Aorta (tissue), 5 donors: ENCODE measurements around the gene SELENOP. TPM values are rescaled to one million over a fixed set of nuclear protein-coding genes. Genes with fewer than 3 reads are reported as not detected.
"Not testable (repeated sequence)": the region's sequence is repeated elsewhere in the genome, so short reads cannot be mapped to it uniquely, and the experiment has no call there.

ENCODE experiments used
- ATAC-seq: fragments of 200-7000 bp; cut with Tn5 transposase; one replicate; pipeline ENCODE4 v1.9.1; 2022; ENCODE audit warnings: moderate library complexity; ENCODE audit not compliant: low FRiP score
- DNase-seq, 2 donors: peaks; one replicate each; pipeline ENCODE4 v3.0.0-alpha.2; 2020
- H3K27ac ChIP-seq, 2 donors: one replicate each; pipeline ENCODE4 v1.5.1; 2013; ENCODE audit warnings: low read length in 2 of 2, mild to moderate bottlenecking in 2 of 2, moderate library complexity in 2 of 2, control low read depth in 1 of 2, inconsistent platforms in 1 of 2, low read depth in 1 of 2
- H3K27me3 ChIP-seq, 2 donors: one replicate each; pipeline ENCODE4 v1.6.1; 2013; ENCODE audit warnings: control low read depth in 1 of 2, low read length in 1 of 2, mild to moderate bottlenecking in 1 of 2, moderate library complexity in 1 of 2; ENCODE audit not compliant: insufficient read depth in 2 of 2, control insufficient read depth in 1 of 2
- H3K36me3 ChIP-seq, 2 donors: one replicate each; pipeline ENCODE4 v1.6.1; 2013; ENCODE audit warnings: control low read depth in 1 of 2, low read length in 1 of 2, mild to moderate bottlenecking in 1 of 2; ENCODE audit not compliant: insufficient read depth in 2 of 2, control insufficient read depth in 1 of 2
- H3K4me1 ChIP-seq, 2 donors: one replicate each; pipeline ENCODE4 v1.6.1; 2013; ENCODE audit warnings: low read length in 2 of 2, control low read depth in 1 of 2, mild to moderate bottlenecking in 1 of 2, moderate library complexity in 1 of 2; ENCODE audit not compliant: insufficient read depth in 2 of 2, control insufficient read depth in 1 of 2
- H3K4me3 ChIP-seq, 2 donors: one replicate each; pipeline ENCODE4 v1.5.1; 2013; ENCODE audit warnings: low read length in 2 of 2, control low read depth in 1 of 2, mild to moderate bottlenecking in 1 of 2
- H3K9me3 ChIP-seq: one replicate; pipeline ENCODE4 v1.6.1; 2013; ENCODE audit warnings: mild to moderate bottlenecking, low read length; ENCODE audit not compliant: control insufficient read depth
- WGBS, 2 donors: extraction: QIAGEN DNeasy Blood & Tissue Kit; methylation state at CpG; one replicate each; pipeline ENCODE4 v1.1.7; 2013; 5-methylcytosine and 5-hydroxymethylcytosine counted together
- intact Hi-C, 2 donors: fragments of 100-400 bp; cut with DNase I; formaldehyde crosslinking; loops; one replicate each; pipeline versions ENCODE4 v1.14.2 to v1.15.0; 2022
- polyA plus RNA-seq, 2 donors: library from polyadenylated mRNA; stranded (reverse); fragments of 200-250 nt; gene quantifications; one replicate each; pipeline ENCODE4 v1.2.3, GENCODE V29; 2013
- total RNA-seq, 2 donors: library from RNA; stranded (reverse); fragmentation: NEBNext Ultra II Directional; extraction: Animal tissue kit (Norgen Biotek cat#: 25700); gene quantifications; one replicate each; pipeline ENCODE4 v1.2.1, GENCODE V29; 2021
- donor health status: healthy with polysubstance abuse.
- donor health status: Bipolar disorder and iron deficiency.
- donor health status: DM: no; HTN: no; CAD: no.
- donor health status: DM: no; HTN: no; CAD: no.
- donor health status: DM: yes; HTN: yes; CAD: no.

The SELENOP gene
- total and polyA plus RNA-seq, 4 donors, result 44.5 to 580 (median 384) TPM

GRCh38 chr5:42848545-42848944, 36.9 kb upstream of the SELENOP start:
- H3K36me3 ChIP-seq, result no peaks in the 10 kb centered on the region
- no peak for ATAC-seq
- WGBS, 2 donors, result 94 to 98% methylated on average over 2 of the region's 2 CpGs
- no peak for DNase-seq
- intact Hi-C loops, result no loop called here
- H3K27me3 ChIP-seq, result no peaks in the 10 kb centered on the region
- H3K4me1 ChIP-seq, result no peaks in the 10 kb centered on the region
- no peaks in the 10 kb centered on the region for H3K9me3 ChIP-seq
- no peak overlapping the region for H3K4me3 ChIP-seq
- H3K27ac ChIP-seq, result no peak overlapping the region

GRCh38 chr5:42844408-42844807, 32.7 kb upstream of the SELENOP start:
- ATAC-seq, H3K36me3 ChIP-seq, H3K9me3 ChIP-seq, intact Hi-C loops, H3K27me3 ChIP-seq, DNase-seq, H3K27ac ChIP-seq, H3K4me3 ChIP-seq, H3K4me1 ChIP-seq: not testable (repeated sequence)
- 98% methylated on average over 4 of the region's 4 CpGs for WGBS, 2 donors

GRCh38 chr5:42843675-42844292, 32.1 kb upstream of the SELENOP start:
- Histone ChIP-seq H3K4me3 (no peak overlapping the region), H3K27ac (no peak overlapping the region), H3K36me3 (no peaks in the 10 kb centered on the region), H3K27me3 (no peaks in the 10 kb centered on the region), H3K9me3 (no peaks in the 10 kb centered on the region), H3K4me1 (no peaks in the 10 kb centered on the region)
- ATAC-seq (no peak), DNase-seq (no peak)
- WGBS, 2 donors, result 87% methylated on average over 3 of the region's 3 CpGs
- intact Hi-C loops, result no loop called here

- intact Hi-C loops, result no loop called here
- Histone ChIP-seq H3K36me3 (no peaks in the 10 kb centered on the region), H3K27ac (no peak overlapping the region), H3K27me3 (no peaks in the 10 kb centered on the region), H3K4me3 (no peak overlapping the region), H3K4me1 (no peaks in the 10 kb centered on the region), H3K9me3 (no peaks in the 10 kb centered on the region)
- DNase-seq, result no peak
- WGBS, 2 donors, result 27 to 37% methylated on average over 4 of the region's 4 CpGs
- peak; percentile 74 for ATAC-seq
These were observed 31.4 kb upstream of the SELENOP start for GRCh38 chr5:42842921-42843641.

- intact Hi-C loops, result no loop called here
- 77% methylated on average over 5 of the region's 5 CpGs for WGBS, 2 donors
- H3K27me3 ChIP-seq, result no peaks in the 10 kb centered on the region
- no peaks in the 10 kb centered on the region for H3K36me3 ChIP-seq
- ATAC-seq, result peak; percentile 34
- no peak overlapping the region for H3K27ac ChIP-seq
- no peaks in the 10 kb centered on the region for H3K4me1 ChIP-seq
- H3K4me3 ChIP-seq, result no peak overlapping the region
- no peak for DNase-seq
- no peaks in the 10 kb centered on the region for H3K9me3 ChIP-seq
These were observed 29.3 kb upstream of the SELENOP start for GRCh38 chr5:42840842-42841567.

- H3K27me3 ChIP-seq, result no peaks in the 10 kb centered on the region
- H3K9me3 ChIP-seq, result no peaks in the 10 kb centered on the region
- intact Hi-C loops, result no loop called here
- DNase-seq (peak in 1 of 2 donors; percentile 83), ATAC-seq (peak; percentile 79)
- H3K27ac ChIP-seq, result peak overlapping the region in 1 of 2 donors; percentile 28
- H3K36me3 ChIP-seq, result no peaks in the 10 kb centered on the region
- 2 to 6% methylated on average over 6 of the region's 6 CpGs for WGBS, 2 donors
- H3K4me3 ChIP-seq, result no peak overlapping the region
- H3K4me1 ChIP-seq, result no peaks in the 10 kb centered on the region
These were observed 28.6 kb upstream of the SELENOP start for GRCh38 chr5:42840269-42840668.

GRCh38 chr5:42839196-42839595, 27.5 kb upstream of the SELENOP start:
- DNase-seq (no peak), ATAC-seq (no peak)
- intact Hi-C loops, result no loop called here
- H3K27ac ChIP-seq, result no peak overlapping the region
- no peaks in the 10 kb centered on the region for H3K4me1 ChIP-seq
- no peaks in the 10 kb centered on the region for H3K27me3 ChIP-seq
- H3K9me3 ChIP-seq, result no peaks in the 10 kb centered on the region
- no peaks in the 10 kb centered on the region for H3K36me3 ChIP-seq
- 85 to 86% methylated on average over 3 of the region's 3 CpGs for WGBS, 2 donors
- no peak overlapping the region for H3K4me3 ChIP-seq

GRCh38 chr5:42837601-42838000, 25.9 kb upstream of the SELENOP start:
- no peak for ATAC-seq
- intact Hi-C loops, result no loop called here
- WGBS, 2 donors, result 85 to 87% methylated on average over 3 of the region's 3 CpGs

More at GRCh38 chr5:42837601-42838000, 25.9 kb upstream of the SELENOP start:
- H3K9me3 ChIP-seq, result no peaks in the 10 kb centered on the region
- no peak overlapping the region for H3K4me3 ChIP-seq
- no peak overlapping the region for H3K27ac ChIP-seq
- no peak for DNase-seq
- no peaks in the 10 kb centered on the region for H3K27me3 ChIP-seq
- H3K36me3 ChIP-seq, result no peaks in the 10 kb centered on the region
- H3K4me1 ChIP-seq, result no peaks in the 10 kb centered on the region
